GM12864 (cell line): ENCODE measurements around the gene ANKRD34B.

Source experiments
- DNase-seq: peaks from one replicate; pipeline ENCODE4 v3.0.0-alpha.2; 2011; ENCODE audit warnings: low read depth
- H3K4me3 ChIP-seq: 2 replicates; pipeline ENCODE4 v1.5.1; 2011; ENCODE audit warnings: mild to moderate bottlenecking, low read depth, low read length, control low read depth
- TF ChIP-seq, protein P1 (sequence below): IDR thresholded peaks from 2 replicates; pipeline ENCODE4 v1.5.1; 2011; ENCODE audit warnings: low read depth, mild to moderate bottlenecking, moderate library complexity, low read length, control low read depth, inconsistent platforms; ENCODE audit errors: missing control alignments

Gene ANKRD34B

GRCh38 chr5:80554646-80555045, 15.4 kb downstream of the ANKRD34B start:
- TF ChIP-seq, protein P1, sequence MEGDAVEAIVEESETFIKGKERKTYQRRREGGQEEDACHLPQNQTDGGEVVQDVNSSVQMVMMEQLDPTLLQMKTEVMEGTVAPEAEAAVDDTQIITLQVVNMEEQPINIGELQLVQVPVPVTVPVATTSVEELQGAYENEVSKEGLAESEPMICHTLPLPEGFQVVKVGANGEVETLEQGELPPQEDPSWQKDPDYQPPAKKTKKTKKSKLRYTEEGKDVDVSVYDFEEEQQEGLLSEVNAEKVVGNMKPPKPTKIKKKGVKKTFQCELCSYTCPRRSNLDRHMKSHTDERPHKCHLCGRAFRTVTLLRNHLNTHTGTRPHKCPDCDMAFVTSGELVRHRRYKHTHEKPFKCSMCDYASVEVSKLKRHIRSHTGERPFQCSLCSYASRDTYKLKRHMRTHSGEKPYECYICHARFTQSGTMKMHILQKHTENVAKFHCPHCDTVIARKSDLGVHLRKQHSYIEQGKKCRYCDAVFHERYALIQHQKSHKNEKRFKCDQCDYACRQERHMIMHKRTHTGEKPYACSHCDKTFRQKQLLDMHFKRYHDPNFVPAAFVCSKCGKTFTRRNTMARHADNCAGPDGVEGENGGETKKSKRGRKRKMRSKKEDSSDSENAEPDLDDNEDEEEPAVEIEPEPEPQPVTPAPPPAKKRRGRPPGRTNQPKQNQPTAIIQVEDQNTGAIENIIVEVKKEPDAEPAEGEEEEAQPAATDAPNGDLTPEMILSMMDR: no peak
- DNase-seq: no peak
- H3K4me3 ChIP-seq: no peak overlapping the region

GRCh38 chr5:80541392-80541791, 28.7 kb downstream of the ANKRD34B start:
- DNase-seq: no peak
- TF ChIP-seq, protein P1: no peak

GRCh38 chr5:80540691-80541090, 29.4 kb downstream of the ANKRD34B start:
- H3K4me3 ChIP-seq: no peak overlapping the region
- TF ChIP-seq, protein P1: no peak
- no peak for DNase-seq

More at GRCh38 chr5:80541392-80541791, 28.7 kb downstream of the ANKRD34B start:
- no peak overlapping the region for H3K4me3 ChIP-seq

DNA sequence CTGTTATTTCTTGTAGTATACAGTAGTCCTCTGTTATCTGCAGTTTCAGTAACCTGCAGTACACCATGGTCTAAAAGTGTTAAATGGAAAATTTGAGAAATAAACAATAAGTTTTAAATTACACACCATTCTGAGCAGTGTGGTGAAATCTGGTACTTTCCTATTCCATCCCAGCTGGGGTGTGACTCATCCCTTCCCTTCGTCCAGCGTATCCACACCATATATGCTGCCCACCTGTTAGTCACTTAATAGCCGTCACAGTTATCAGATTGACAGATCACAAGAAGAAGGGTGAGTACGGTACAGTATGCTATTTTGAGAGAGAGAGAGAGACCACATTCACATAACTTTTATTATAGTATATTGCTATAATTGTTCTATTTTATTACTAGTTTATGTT, 53.3 kb downstream of the ANKRD34B start:
- no peak overlapping the region for H3K4me3 ChIP-seq
- no peak for DNase-seq
- TF ChIP-seq, protein P1: no peak

GRCh38 chr5:80509362-80509761, 60.7 kb downstream of the ANKRD34B start:
- no peak overlapping the region for H3K4me3 ChIP-seq
- DNase-seq: no peak
- TF ChIP-seq, protein P1: no peak

DNA sequence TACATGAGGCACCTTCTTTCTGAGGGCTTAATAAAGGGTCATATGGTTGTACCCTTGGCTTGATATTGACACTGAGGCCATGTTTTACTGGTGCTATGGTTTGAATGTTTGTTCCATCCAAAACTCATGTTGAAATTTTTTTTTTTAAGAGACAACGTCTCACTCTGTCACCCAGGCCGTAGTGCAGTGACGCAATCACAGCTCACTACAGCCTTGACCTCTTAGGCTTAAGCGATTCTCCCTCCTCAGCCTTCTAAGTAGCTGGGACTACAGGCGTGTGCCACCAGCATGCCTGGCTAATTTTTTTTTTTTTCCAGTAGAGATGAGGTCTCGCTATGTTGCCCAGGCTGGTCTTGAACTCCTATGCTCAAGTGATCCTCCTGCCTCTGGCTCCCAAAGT, 61.2 kb downstream of the ANKRD34B start:
- no peak for DNase-seq
- TF ChIP-seq, protein P1: no peak
- H3K4me3 ChIP-seq: no peak overlapping the region

DNA sequence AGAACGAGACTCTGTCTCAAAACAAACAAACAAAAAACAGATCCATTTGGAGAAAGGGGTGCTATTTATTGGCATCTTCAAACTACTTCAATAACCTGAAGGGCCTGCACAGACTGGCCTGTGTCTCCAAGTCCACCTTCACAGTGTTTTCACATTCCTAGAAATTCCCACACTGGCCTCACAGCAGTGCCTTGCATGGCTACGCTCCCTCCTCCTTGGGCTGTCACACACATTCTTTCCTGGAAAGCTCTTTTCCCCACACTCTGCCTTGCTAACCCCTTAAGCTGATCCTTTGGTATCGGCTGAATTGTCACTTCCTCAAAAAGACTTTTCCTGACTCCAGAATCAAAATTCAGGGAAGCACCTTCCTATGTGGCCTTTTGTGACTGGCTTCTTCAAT, 62.4 kb downstream of the ANKRD34B start:
- H3K4me3 ChIP-seq: no peak overlapping the region
- TF ChIP-seq, protein P1: no peak
- DNase-seq: no peak
